Smooth muscle cell (in vitro differentiated cells): Measurements from ENCODE around the gene CLCNKB. TPM values are rescaled to one million over a fixed set of nuclear protein-coding genes. Genes with fewer than 3 reads are reported as not detected.

Experiments used
- DNase-seq: peaks from one replicate; lab custom pipeline; 2025; ENCODE audit not compliant: unreplicated experiment; lab: John Stamatoyannopoulos, UW
- H2AFZ ChIP-seq: fragments of 200-600 bp; sonication (generic); 2 replicates; pipeline ENCODE4 v1.6.0; 2016; ENCODE audit warnings: antibody characterized with exemption, low read depth, mild to moderate bottlenecking
- H3F3A ChIP-seq: fragments of 200-600 bp; sonication (generic); 2 replicates; pipeline ENCODE4 v1.6.0; 2017; ENCODE audit warnings: antibody characterized with exemption, low read depth
- H3K27ac ChIP-seq: fragments of 200-600 bp; sonication (generic); 2 replicates; pipeline ENCODE4 v1.5.1; 2016; ENCODE audit warnings: low read depth, mild to moderate bottlenecking
- H3K27me3 ChIP-seq: fragments of 200-600 bp; sonication (generic); 2 replicates; pipeline ENCODE4 v1.6.1; 2016; ENCODE audit warnings: low read depth, mild to moderate bottlenecking
- H3K36me3 ChIP-seq: fragments of 200-600 bp; sonication (generic); 2 replicates; pipeline ENCODE4 v1.5.1; 2016; ENCODE audit warnings: low read depth
- H3K4me1 ChIP-seq: fragments of 200-600 bp; sonication (generic); 2 replicates; pipeline ENCODE4 v1.5.1; 2016; ENCODE audit warnings: low read depth
- H3K4me2 ChIP-seq: fragments of 200-600 bp; sonication (generic); 2 replicates; pipeline ENCODE4 v1.6.0; 2016; ENCODE audit warnings: mild to moderate bottlenecking
- H3K4me3 ChIP-seq: fragments of 200-600 bp; sonication (generic); 2 replicates; pipeline ENCODE4 v1.5.1; 2016; ENCODE audit warnings: mild to moderate bottlenecking
- H3K79me2 ChIP-seq: fragments of 200-600 bp; sonication (generic); 2 replicates; pipeline ENCODE4 v1.6.0; 2016; ENCODE audit warnings: low read depth, mild to moderate bottlenecking
- H3K9ac ChIP-seq: fragments of 200-600 bp; sonication (generic); 2 replicates; pipeline ENCODE4 v1.6.0; 2016; ENCODE audit warnings: low read depth
- H3K9me3 ChIP-seq: fragments of 200-600 bp; sonication (generic); replicated peaks from 2 replicates; pipeline ENCODE4 v1.5.1; 2016; ENCODE audit warnings: low read depth
- H4K20me1 ChIP-seq: fragments of 200-600 bp; sonication (generic); 2 replicates; pipeline ENCODE4 v1.6.0; 2016; ENCODE audit warnings: low read depth
- whole genome bisulfite sequencing: methylation state at CpG from one replicate; pipeline ENCODE4 v1.1.7; 2016; ENCODE audit warnings: low lambda C conversion rate; 5-methylcytosine and 5-hydroxymethylcytosine counted together
- polyA plus RNA-seq: library from polyadenylated mRNA; unstranded; fragments of >200 nt; fragmentation: Nextera tagmentation; extraction: Ambion mirVana; gene quantifications from 2 replicates; pipeline ENCODE4 v1.2.1, GENCODE V29; 2016
- total RNA-seq: library from RNA; depleted of rRNA; stranded (reverse); fragments of >200 nt; gene quantifications from 2 replicates; pipeline ENCODE4 v1.2.3, GENCODE V29; 2014
- TF ChIP-seq, protein P1 (sequence below): fragments of 200-600 bp; sonication (generic); IDR thresholded peaks from 2 replicates; pipeline ENCODE4 v1.5.1; 2017; ENCODE audit warnings: borderline replicate concordance, mild to moderate bottlenecking, antibody characterized with exemption; ENCODE audit not compliant: insufficient read depth, poor library complexity, severe bottlenecking

CLCNKB gene
- total and polyA plus RNA-seq, 2 experiments from 2014 or later: 0.76 to 0.86 TPM

DNA sequence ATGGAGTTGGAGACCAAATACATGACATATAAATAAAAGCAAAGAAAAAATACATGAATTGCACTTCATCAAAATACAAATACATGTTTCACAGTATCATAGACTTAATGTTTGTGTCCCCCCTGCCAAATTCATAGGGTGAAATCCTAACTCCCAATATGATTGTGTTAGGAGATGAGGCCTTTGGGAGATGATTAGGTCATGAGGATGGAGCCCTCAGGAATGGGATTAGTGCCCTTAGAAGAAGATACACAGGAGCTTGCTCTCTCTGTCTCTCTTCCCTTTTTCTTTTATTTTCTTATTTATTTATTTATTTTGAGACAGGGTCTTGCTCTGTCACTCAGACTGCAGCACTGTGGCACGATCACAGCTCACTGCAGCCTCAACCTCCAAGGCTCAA, 55.8 kb downstream of the CLCNKB start:
- H3K36me3 ChIP-seq: no peaks in the 10 kb centered on the region
- TF ChIP-seq, protein P1, sequence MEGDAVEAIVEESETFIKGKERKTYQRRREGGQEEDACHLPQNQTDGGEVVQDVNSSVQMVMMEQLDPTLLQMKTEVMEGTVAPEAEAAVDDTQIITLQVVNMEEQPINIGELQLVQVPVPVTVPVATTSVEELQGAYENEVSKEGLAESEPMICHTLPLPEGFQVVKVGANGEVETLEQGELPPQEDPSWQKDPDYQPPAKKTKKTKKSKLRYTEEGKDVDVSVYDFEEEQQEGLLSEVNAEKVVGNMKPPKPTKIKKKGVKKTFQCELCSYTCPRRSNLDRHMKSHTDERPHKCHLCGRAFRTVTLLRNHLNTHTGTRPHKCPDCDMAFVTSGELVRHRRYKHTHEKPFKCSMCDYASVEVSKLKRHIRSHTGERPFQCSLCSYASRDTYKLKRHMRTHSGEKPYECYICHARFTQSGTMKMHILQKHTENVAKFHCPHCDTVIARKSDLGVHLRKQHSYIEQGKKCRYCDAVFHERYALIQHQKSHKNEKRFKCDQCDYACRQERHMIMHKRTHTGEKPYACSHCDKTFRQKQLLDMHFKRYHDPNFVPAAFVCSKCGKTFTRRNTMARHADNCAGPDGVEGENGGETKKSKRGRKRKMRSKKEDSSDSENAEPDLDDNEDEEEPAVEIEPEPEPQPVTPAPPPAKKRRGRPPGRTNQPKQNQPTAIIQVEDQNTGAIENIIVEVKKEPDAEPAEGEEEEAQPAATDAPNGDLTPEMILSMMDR: no peak
- 100% methylated on average over 1 of the region's 1 CpG for WGBS
- H3F3A ChIP-seq: no peaks in the 10 kb centered on the region
- no peaks in the 10 kb centered on the region for H3K9me3 ChIP-seq
- DNase-seq: no peak
- no peak overlapping the region for H3K27ac ChIP-seq
- no peaks in the 10 kb centered on the region for H4K20me1 ChIP-seq
- no peaks in the 10 kb centered on the region for H3K27me3 ChIP-seq
- no peak overlapping the region for H2AFZ ChIP-seq
- no peaks in the 10 kb centered on the region for H3K79me2 ChIP-seq
- no peak overlapping the region for H3K4me2 ChIP-seq
- H3K4me3 ChIP-seq: no peak overlapping the region
- no peak overlapping the region for H3K9ac ChIP-seq
- no peaks in the 10 kb centered on the region for H3K4me1 ChIP-seq

DNA sequence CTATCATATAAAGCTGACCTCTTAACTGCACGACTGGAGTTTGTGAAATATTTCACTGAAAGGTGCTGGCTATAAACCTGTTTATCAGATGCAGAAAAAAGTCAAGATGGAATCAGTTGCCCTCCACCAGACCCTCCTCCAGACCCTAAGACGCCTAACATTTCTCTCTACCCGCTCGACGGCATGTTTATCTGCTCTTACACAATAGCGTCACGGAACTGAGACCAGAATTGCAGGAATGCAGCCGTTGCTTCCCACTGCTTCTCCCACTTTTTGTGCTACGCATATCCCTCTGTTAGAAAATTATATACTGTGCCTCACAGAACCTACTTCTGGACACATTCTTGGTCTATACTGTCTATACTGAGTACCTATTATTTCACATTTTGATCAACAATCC, 58.0 kb downstream of the CLCNKB start:
- TF ChIP-seq, protein P1: no peak
- no peaks in the 10 kb centered on the region for H3F3A ChIP-seq
- H3K9me3 ChIP-seq: no peaks in the 10 kb centered on the region
- no peaks in the 10 kb centered on the region for H3K36me3 ChIP-seq
- H3K9ac ChIP-seq: no peak overlapping the region
- no peak overlapping the region for H2AFZ ChIP-seq
- WGBS: 76% methylated on average over 9 of the region's 9 CpGs
- no peak overlapping the region for H3K4me2 ChIP-seq
- H3K27me3 ChIP-seq: no peaks in the 10 kb centered on the region
- H4K20me1 ChIP-seq: no peaks in the 10 kb centered on the region
- no peaks in the 10 kb centered on the region for H3K79me2 ChIP-seq
- H3K4me1 ChIP-seq: no peaks in the 10 kb centered on the region
- no peak for DNase-seq
- H3K4me3 ChIP-seq: no peak overlapping the region
- no peak overlapping the region for H3K27ac ChIP-seq

Other genes starting within 250 kb of the CLCNKB start
- 3.9 and 4.4 TPM in 2 replicates for gene UQCRHL, start 236.1 kb upstream of the CLCNKB start, total RNA-seq
- gene UQCRHL, start 236.1 kb upstream of the CLCNKB start, polyA plus RNA-seq: 1.1 and 1.6 TPM in 2 replicates
- 24.9 and 28.7 TPM in 2 replicates for gene SPEN, start 196.1 kb upstream of the CLCNKB start, total RNA-seq
- 10.6 and 20.0 TPM in 2 replicates for gene SPEN, start 196.1 kb upstream of the CLCNKB start, polyA plus RNA-seq
- 19.6 and 29.4 TPM in 2 replicates for gene ZBTB17, start 67.7 kb upstream of the CLCNKB start, total RNA-seq
- gene ZBTB17, start 67.7 kb upstream of the CLCNKB start, polyA plus RNA-seq: 42.5 and 43.0 TPM in 2 replicates
- gene SRARP, start 39.5 kb upstream of the CLCNKB start, total RNA-seq: not detected in 2 replicates
- gene SRARP, start 39.5 kb upstream of the CLCNKB start, polyA plus RNA-seq: not detected in 2 replicates
- 18.1 and 23.0 TPM in 2 replicates for gene HSPB7, start 25.7 kb upstream of the CLCNKB start, total RNA-seq
- gene HSPB7, start 25.7 kb upstream of the CLCNKB start, polyA plus RNA-seq: 80.5 and 82.8 TPM in 2 replicates
- not detected in 2 replicates for gene CLCNKA, start 21.7 kb upstream of the CLCNKB start, total RNA-seq
- 0.46 TPM in 1 of 2 replicates, not detected in the other for gene CLCNKA, start 21.7 kb upstream of the CLCNKB start, polyA plus RNA-seq
- 0.76 and 1.5 TPM in 2 replicates for gene FAM131C, start 29.9 kb downstream of the CLCNKB start, total RNA-seq
- 1.4 and 2.4 TPM in 2 replicates for gene FAM131C, start 29.9 kb downstream of the CLCNKB start, polyA plus RNA-seq
- gene EPHA2, start 112.3 kb downstream of the CLCNKB start, total RNA-seq: 34.8 and 41.1 TPM in 2 replicates
- 27.3 and 48.4 TPM in 2 replicates for gene EPHA2, start 112.3 kb downstream of the CLCNKB start, polyA plus RNA-seq
- 24.9 and 32.1 TPM in 2 replicates for gene ARHGEF19, start 168.9 kb downstream of the CLCNKB start, total RNA-seq
- gene ARHGEF19, start 168.9 kb downstream of the CLCNKB start, polyA plus RNA-seq: 45.9 and 52.1 TPM in 2 replicates
- 1.9 and 2.2 TPM in 2 replicates for gene CPLANE2, start 193.4 kb downstream of the CLCNKB start, total RNA-seq
- gene CPLANE2, start 193.4 kb downstream of the CLCNKB start, polyA plus RNA-seq: 2.5 and 3.3 TPM in 2 replicates